Activated CD8-positive, alpha-beta memory T cell treated with anti-CD3 and anti-CD28 coated beads for 24 hours (primary cell): ENCODE data around the gene FFAR3.
A peak's percentile ranks its signal among the peaks of the same experiment; 100 is the strongest.
"Not testable (repeated sequence)": the region's sequence is repeated elsewhere in the genome, so short reads cannot be mapped to it uniquely, and the experiment has no call there.

ENCODE experiments used
- DNase-seq: peaks from one replicate; pipeline ENCODE4 v3.0.0-alpha.2; 2020

The FFAR3 gene

GRCh38 chr19:35351411-35352176 is 6.7 kb upstream of the FFAR3 start:
- DNase-seq: no peak

GRCh38 chr19:35352177-35352447 is 6.1 kb upstream of the FFAR3 start:
- DNase-seq: no peak

GRCh38 chr19:35352448-35353304 is 5.6 kb upstream of the FFAR3 start:
- DNase-seq: peak; percentile 85

GRCh38 chr19:35353635-35354034 is 4.6 kb upstream of the FFAR3 start:
- no peak for DNase-seq

GRCh38 chr19:35354898-35355297 is 3.4 kb upstream of the FFAR3 start:
- no peak for DNase-seq

- no peak for DNase-seq
Measured at GRCh38 chr19:35355791-35356460, 2.3 kb upstream of the FFAR3 start.

GRCh38 chr19:35358834-35359233 is 574 bp downstream of the FFAR3 start:
- DNase-seq: not testable (repeated sequence)

GRCh38 chr19:35359395-35359794 is 1.1 kb downstream of the FFAR3 start:
- not testable (repeated sequence) for DNase-seq

GRCh38 chr19:35360081-35360480 is 1.8 kb downstream of the FFAR3 start:
- DNase-seq: not testable (repeated sequence)

- DNase-seq: no peak
Measured at GRCh38 chr19:35360880-35361420, 2.7 kb downstream of the FFAR3 start.

- peak; percentile 41 for DNase-seq
Measured at GRCh38 chr19:35362261-35363000, 4.2 kb downstream of the FFAR3 start.

GRCh38 chr19:35363001-35363590 is 4.8 kb downstream of the FFAR3 start:
- DNase-seq: no peak

GRCh38 chr19:35363711-35364425 is 5.6 kb downstream of the FFAR3 start:
- DNase-seq: no peak

GRCh38 chr19:35365303-35365702 is 7.0 kb downstream of the FFAR3 start:
- no peak for DNase-seq

- no peak for DNase-seq
Measured at GRCh38 chr19:35368378-35368777, 10.1 kb downstream of the FFAR3 start.

- DNase-seq: no peak
Measured at GRCh38 chr19:35369522-35369921, 11.3 kb downstream of the FFAR3 start.

- peak; percentile 38 for DNase-seq
Measured at GRCh38 chr19:35370722-35371121, 12.5 kb downstream of the FFAR3 start, which contains the start of gene GPR42. GPR42 (plus strand) TSS chr19:35371068; CDS start chr19:35371360, 292 bp downstream.

- DNase-seq: peak; percentile 38
Measured at GRCh38 chr19:35373492-35373891, 15.2 kb downstream of the FFAR3 start.

- not testable (repeated sequence) for DNase-seq
Measured at GRCh38 chr19:35374031-35374430, 15.8 kb downstream of the FFAR3 start.

GRCh38 chr19:35375505-35376307 is 17.4 kb downstream of the FFAR3 start:
- DNase-seq: no peak

GRCh38 chr19:35377656-35378055 is 19.4 kb downstream of the FFAR3 start:
- DNase-seq: no peak
